Measurements from ENCODE around the gene WFS1.

WFS1 gene

GRCh38 chr4:6287017-6287788, 17.6 kb downstream of the WFS1 start:
- Histone ChIP-seq H3K27me3 (no peaks in the 10 kb centered on the region), H3K4me1 (peaks cover 64% of the 10 kb centered on the region), H4K20me1 (peaks cover 8% of the 10 kb centered on the region; the same call in 1 of the 2 replicates), H3K9me3 (no peaks in the 10 kb centered on the region), H3K27ac (no peak overlapping the region), H3K4me3 (no peak overlapping the region), H3K4me2 (no peak overlapping the region), H3K36me3 (peaks cover 71% of the 10 kb centered on the region), H3K9ac (no peak overlapping the region)
- TF ChIP-seq Cebpa-rat (IDR thresholded peaks at IDR 0.05), result no peak

GRCh38 chr4:6288342-6288741, 18.7 kb downstream of the WFS1 start:
- no peak overlapping the region for H3K27ac ChIP-seq
- H3K4me2 ChIP-seq, result no peak overlapping the region
- TF ChIP-seq Cebpa-rat (IDR thresholded peaks at IDR 0.05), result no peak
- 0 out of 2 replicates have a peak, but pooled peaks cover 5% of the 10 kb centered on the region for H4K20me1 ChIP-seq
- H3K4me1 ChIP-seq, result peaks cover 63% of the 10 kb centered on the region
- H3K36me3 ChIP-seq, result peaks cover 72% of the 10 kb centered on the region
- H3K9ac ChIP-seq, result no peak overlapping the region
- no peaks in the 10 kb centered on the region for H3K9me3 ChIP-seq
- H3K4me3 ChIP-seq, result no peak overlapping the region
- no peaks in the 10 kb centered on the region for H3K27me3 ChIP-seq

- no peak for TF ChIP-seq Cebpa-rat (IDR thresholded peaks at IDR 0.05)
- peaks cover 73% of the 10 kb centered on the region for H3K36me3 ChIP-seq
- H3K9ac ChIP-seq, result 0 out of 2 replicates have a peak overlapping the region, but pooled peaks have one; percentile 17
- peak overlapping the region; percentile 46 for H3K4me2 ChIP-seq
- H3K27ac ChIP-seq, result peak overlapping the region; percentile 44; the same call in 1 of the 2 replicates
- peaks cover 58% of the 10 kb centered on the region for H3K4me1 ChIP-seq
- H3K4me3 ChIP-seq, result no peak overlapping the region
- H4K20me1 ChIP-seq, result 0 out of 2 replicates have a peak, but pooled peaks cover 5% of the 10 kb centered on the region
- no peaks in the 10 kb centered on the region for H3K27me3 ChIP-seq
- no peaks in the 10 kb centered on the region for H3K9me3 ChIP-seq
These were observed 19.2 kb downstream of the WFS1 start for GRCh38 chr4:6288871-6289270.

- no peak overlapping the region for H3K27ac ChIP-seq
- no peak overlapping the region for H3K4me3 ChIP-seq
- no peaks in the 10 kb centered on the region for H4K20me1 ChIP-seq
- no peak for TF ChIP-seq Cebpa-rat (IDR thresholded peaks at IDR 0.05)
- peaks cover 86% of the 10 kb centered on the region for H3K36me3 ChIP-seq
- peaks cover 45% of the 10 kb centered on the region for H3K4me1 ChIP-seq
- no peak overlapping the region for H3K4me2 ChIP-seq
- H3K27me3 ChIP-seq, result no peaks in the 10 kb centered on the region
- no peak overlapping the region for H3K9ac ChIP-seq
- H3K9me3 ChIP-seq, result no peaks in the 10 kb centered on the region
These were observed 20.6 kb downstream of the WFS1 start for GRCh38 chr4:6290256-6290655.

GRCh38 chr4:6290769-6291547, 21.3 kb downstream of the WFS1 start:
- H3K27ac ChIP-seq, result no peak overlapping the region

GRCh38 chr4:6291784-6292297, 22.2 kb downstream of the WFS1 start:
- no peaks in the 10 kb centered on the region for H4K20me1 ChIP-seq
- no peak overlapping the region for H3K27ac ChIP-seq
- no peak for TF ChIP-seq Cebpa-rat (IDR thresholded peaks at IDR 0.05)
- peaks cover 88% of the 10 kb centered on the region for H3K36me3 ChIP-seq
- H3K4me1 ChIP-seq, result peaks cover 49% of the 10 kb centered on the region
- H3K4me2 ChIP-seq, result peak overlapping the region; percentile 61
- no peaks in the 10 kb centered on the region for H3K9me3 ChIP-seq
- H3K4me3 ChIP-seq, result no peak overlapping the region
- H3K27me3 ChIP-seq, result no peaks in the 10 kb centered on the region
- no peak overlapping the region for H3K9ac ChIP-seq

More at GRCh38 chr4:6290769-6291547, 21.3 kb downstream of the WFS1 start:
- Histone ChIP-seq H3K27me3 (no peaks in the 10 kb centered on the region), H4K20me1 (no peaks in the 10 kb centered on the region), H3K9ac (no peak overlapping the region), H3K36me3 (peaks cover 87% of the 10 kb centered on the region), H3K4me1 (peaks cover 45% of the 10 kb centered on the region), H3K4me3 (no peak overlapping the region), H3K9me3 (no peaks in the 10 kb centered on the region), H3K4me2 (no peak overlapping the region)
- no peak for TF ChIP-seq Cebpa-rat (IDR thresholded peaks at IDR 0.05)

GRCh38 chr4:6292376-6293096, 22.9 kb downstream of the WFS1 start:
- peaks cover 84% of the 10 kb centered on the region for H3K36me3 ChIP-seq

GRCh38 chr4:6293097-6293445, 23.4 kb downstream of the WFS1 start:
- no peak overlapping the region for H3K9ac ChIP-seq
- no peaks in the 10 kb centered on the region for H4K20me1 ChIP-seq
- peaks cover 78% of the 10 kb centered on the region for H3K36me3 ChIP-seq
- H3K27me3 ChIP-seq, result no peaks in the 10 kb centered on the region
- peaks cover 60% of the 10 kb centered on the region for H3K4me1 ChIP-seq
- no peaks in the 10 kb centered on the region for H3K9me3 ChIP-seq
- H3K4me2 ChIP-seq, result peak overlapping the region; percentile 61
- H3K4me3 ChIP-seq, result no peak overlapping the region
- TF ChIP-seq Cebpa-rat (IDR thresholded peaks at IDR 0.05), result no peak
- H3K27ac ChIP-seq, result peak overlapping the region; percentile 18; the same call in 1 of the 2 replicates

More at GRCh38 chr4:6292376-6293096, 22.9 kb downstream of the WFS1 start:
- no peaks in the 10 kb centered on the region for H4K20me1 ChIP-seq
- no peak overlapping the region for H3K4me3 ChIP-seq
- H3K4me2 ChIP-seq, result peak overlapping the region; percentile 61
- TF ChIP-seq Cebpa-rat (IDR thresholded peaks at IDR 0.05), result no peak
- peaks cover 56% of the 10 kb centered on the region for H3K4me1 ChIP-seq
- H3K9me3 ChIP-seq, result no peaks in the 10 kb centered on the region
- peak overlapping the region; percentile 18; the same call in 1 of the 2 replicates for H3K27ac ChIP-seq
- H3K9ac ChIP-seq, result no peak overlapping the region
- H3K27me3 ChIP-seq, result no peaks in the 10 kb centered on the region

- TF ChIP-seq Cebpa-rat (IDR thresholded peaks at IDR 0.05), result no peak
- H3K27me3 ChIP-seq, result no peaks in the 10 kb centered on the region
- H3K4me1 ChIP-seq, result peaks cover 60% of the 10 kb centered on the region
- peaks cover 73% of the 10 kb centered on the region for H3K36me3 ChIP-seq
- no peaks in the 10 kb centered on the region for H4K20me1 ChIP-seq
- H3K4me2 ChIP-seq, result no peak overlapping the region
- H3K9me3 ChIP-seq, result no peaks in the 10 kb centered on the region
- no peak overlapping the region for H3K27ac ChIP-seq
- H3K4me3 ChIP-seq, result no peak overlapping the region
- no peak overlapping the region for H3K9ac ChIP-seq
These were observed 24.0 kb downstream of the WFS1 start for GRCh38 chr4:6293661-6294060.
